ENCODE data around the gene KIAA0040.

DNA sequence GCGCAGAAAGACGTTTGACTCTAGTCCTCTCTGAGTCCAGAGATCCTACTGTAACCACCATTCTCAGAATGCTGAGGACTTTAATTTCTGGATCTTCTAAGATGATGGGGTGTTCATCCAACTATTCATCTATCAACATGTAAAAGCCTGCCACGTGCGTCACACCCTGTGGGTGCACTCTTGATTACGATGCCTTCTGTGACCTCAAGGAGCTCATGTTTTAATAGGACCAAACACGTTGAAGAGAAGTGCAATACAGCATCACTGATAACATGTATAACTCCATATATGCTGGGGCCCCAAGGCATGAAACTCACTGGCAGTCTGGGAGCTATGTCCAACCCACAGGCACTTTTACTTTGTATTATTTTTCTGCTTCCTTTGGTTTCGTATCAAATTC is 19.0 kb downstream of the KIAA0040 start:
- TF ChIP-seq POLR2AphosphoS5 (IDR thresholded peaks at IDR 0.05) (no peak), CTCF (IDR thresholded peaks at IDR 0.05) (no peak), POLR2A (IDR thresholded peaks at IDR 0.05) (no peak)
